HG02763 (cell line): Measurements from ENCODE around the gene KPNB1.
A peak's percentile ranks its signal among the peaks of the same experiment; 100 is the strongest.

ENCODE experiments used
- ATAC-seq: cut with Tn5 transposase; IDR thresholded peaks from one replicate; pipeline ENCODE4 v1.9.1; 2021; ENCODE audit warnings: mild to moderate bottlenecking, moderate library complexity; ENCODE audit not compliant: unreplicated experiment

Gene KPNB1

DNA sequence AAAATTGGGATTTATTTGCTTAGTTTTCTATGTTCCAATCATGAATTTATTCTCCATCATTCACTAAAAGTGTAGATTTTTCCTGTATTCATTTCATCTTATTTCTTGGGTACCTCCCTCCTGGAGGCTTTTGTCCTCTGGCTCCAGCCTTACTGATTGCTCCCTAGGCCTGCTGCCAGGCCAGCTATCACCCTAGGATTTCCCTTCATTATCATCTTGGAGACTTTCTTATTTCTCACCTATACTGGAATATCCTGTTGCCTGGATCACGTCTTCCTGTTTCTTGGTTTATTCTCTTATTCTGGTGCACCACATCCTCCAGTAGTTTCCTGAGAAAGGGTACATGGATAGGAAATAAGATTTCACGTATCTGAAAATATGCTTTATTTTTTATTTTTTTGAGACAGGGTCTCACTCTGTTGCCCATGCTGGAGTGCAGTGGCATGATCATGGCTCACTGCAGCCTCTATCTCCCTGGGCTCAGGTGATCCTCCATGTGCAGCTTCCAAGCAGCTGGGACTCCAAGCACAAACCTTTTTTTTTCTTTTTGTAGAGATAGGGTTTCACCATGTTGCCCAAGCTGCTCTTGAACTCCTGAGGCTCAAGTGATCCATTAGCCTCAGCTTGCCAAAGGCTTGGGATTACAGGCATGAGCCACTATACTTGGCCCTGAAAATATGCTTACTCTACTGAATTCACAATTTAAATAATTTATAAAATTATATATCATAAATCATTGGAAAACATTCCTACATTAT, 13.3 kb upstream of the KPNB1 start:
- ATAC-seq = no peak

GRCh38 chr17:47638903-47639302, 10.8 kb upstream of the KPNB1 start:
- no peak for ATAC-seq

GRCh38 chr17:47640076-47640475, 9.6 kb upstream of the KPNB1 start:
- no peak for ATAC-seq

DNA sequence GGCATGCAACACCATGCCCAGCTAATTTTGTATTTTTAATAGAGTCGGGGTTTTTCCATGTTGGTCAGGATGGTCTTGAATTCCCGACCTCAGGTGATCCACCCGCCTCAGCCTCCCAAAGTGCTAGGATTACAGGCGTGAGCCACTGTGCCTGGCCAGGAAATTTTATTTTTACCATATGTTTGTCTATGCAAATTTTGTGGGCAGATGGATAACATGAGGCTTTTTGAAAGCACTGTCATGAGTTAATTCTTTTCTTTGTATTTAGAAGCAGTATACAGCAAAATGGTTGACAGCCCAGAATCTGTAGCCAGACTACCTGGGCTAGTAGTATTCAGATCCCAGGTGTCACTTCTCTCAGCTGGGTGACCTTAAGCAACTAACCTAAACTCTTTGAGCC, 8.5 kb upstream of the KPNB1 start:
- ATAC-seq = no peak

DNA sequence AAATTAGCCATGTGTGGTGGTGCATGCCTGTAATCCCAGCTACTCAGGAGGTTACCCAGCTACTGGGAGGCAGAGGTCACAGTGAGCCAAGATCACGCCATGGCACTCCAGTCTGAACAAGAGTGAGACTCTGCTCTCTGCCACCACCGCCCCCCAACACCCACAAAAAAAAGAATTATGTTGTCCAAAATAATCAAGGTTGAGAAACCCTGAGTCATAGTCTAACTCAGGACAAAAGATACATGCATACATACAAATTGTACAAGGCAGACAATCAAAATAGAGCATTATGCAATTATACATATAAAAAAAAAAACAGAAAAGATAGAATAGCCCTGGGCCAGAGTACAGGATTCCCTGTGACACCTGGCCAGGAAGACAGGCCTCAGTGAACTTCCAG, 6.6 kb upstream of the KPNB1 start:
- ATAC-seq = no peak

DNA sequence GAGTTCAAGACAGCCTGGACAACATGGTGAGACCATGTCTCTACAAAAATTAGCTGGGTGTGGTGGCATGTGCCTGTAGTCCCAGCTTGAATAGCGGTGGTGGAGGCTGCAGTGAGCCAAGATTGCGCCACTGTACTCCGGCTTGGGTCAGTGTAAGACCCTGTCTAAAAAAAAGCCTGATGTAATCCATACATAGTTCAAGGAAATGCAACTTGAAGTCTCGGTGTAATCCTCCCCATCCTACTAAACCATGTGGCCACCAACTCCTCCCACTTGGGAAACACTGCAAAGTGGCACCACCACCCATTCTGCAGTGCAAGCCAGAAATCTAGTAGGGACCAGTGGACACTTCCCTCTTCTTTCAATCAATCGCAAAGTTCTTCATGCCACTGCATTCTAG, 5.4 kb upstream of the KPNB1 start:
- ATAC-seq = no peak

- peak; percentile 1 for ATAC-seq
These were observed 329 bp downstream of the KPNB1 start for GRCh38 chr17:47649972-47650524.

GRCh38 chr17:47650525-47651522, 1.1 kb downstream of the KPNB1 start:
- ATAC-seq = peak; percentile 62

DNA sequence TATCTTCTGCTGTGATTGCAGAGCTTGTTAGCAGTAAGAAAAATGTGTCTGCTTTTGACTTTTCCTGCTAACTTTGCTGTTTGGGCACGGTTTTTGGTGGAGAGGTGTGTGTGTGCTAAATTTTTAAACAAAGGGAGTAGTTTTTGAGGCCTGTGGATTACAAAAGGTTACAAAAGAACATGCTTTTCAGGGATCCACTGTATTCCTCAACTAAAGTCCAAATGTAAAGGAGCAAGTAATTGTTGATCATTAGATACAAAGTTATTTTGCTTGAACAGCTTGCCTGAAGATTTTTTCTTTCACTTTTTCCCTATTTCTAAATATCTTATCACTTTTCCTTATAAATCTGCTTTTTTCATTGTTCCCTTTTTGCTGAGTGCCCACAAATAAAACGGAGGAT, 2.0 kb downstream of the KPNB1 start:
- ATAC-seq = no peak

- ATAC-seq = no peak
These were observed 2.9 kb downstream of the KPNB1 start for GRCh38 chr17:47652570-47652969.

- no peak for ATAC-seq
These were observed 3.7 kb downstream of the KPNB1 start for GRCh38 chr17:47653442-47653841.

- no peak for ATAC-seq
These were observed 5.3 kb downstream of the KPNB1 start for GRCh38 chr17:47654991-47655390.

DNA sequence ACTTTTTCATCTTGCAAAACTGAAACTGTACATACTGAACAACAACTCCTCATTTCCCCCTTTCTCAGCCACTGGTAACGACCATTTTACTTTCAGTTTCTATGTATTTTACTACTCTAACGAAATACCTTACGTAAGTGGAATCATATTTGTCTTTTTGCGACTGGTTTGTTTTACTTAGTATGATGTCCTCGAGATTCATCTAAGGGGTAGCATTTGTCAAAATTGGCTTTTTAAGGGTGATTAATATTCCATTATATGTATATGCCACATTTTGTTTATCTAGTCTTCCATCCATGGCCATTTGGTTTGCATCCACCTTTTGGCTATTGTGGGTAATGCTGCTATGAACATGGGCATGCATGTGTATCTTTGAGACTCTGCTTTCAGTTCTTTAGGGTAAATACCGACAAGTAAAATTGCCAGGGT, 10.4 kb downstream of the KPNB1 start:
- peak; percentile 47 for ATAC-seq

GRCh38 chr17:47663912-47664623, 14.3 kb downstream of the KPNB1 start:
- no peak for ATAC-seq

GRCh38 chr17:47664624-47664941, 14.9 kb downstream of the KPNB1 start:
- ATAC-seq = no peak

GRCh38 chr17:47665655-47666054, 15.9 kb downstream of the KPNB1 start:
- no peak for ATAC-seq

- no peak for ATAC-seq
These were observed 19.4 kb downstream of the KPNB1 start for GRCh38 chr17:47669081-47669480.

GRCh38 chr17:47670064-47670463, 20.3 kb downstream of the KPNB1 start:
- no peak for ATAC-seq

DNA sequence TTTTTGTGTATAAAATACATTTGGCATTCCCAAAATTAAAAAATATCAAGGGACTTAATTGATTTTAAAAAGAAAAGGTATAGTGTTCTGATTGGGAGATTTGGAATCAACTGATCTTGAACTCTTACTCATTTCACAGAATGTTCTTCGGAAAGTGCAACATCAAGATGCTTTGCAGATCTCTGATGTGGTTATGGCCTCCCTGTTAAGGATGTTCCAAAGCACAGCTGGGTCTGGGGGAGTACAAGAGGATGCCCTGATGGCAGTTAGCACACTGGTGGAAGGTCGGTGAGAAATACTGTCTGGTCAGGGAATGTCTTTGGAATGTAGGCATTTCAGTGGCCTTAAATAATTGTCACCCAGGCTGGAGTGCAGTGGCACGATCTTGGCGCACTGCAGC, 24.8 kb downstream of the KPNB1 start:
- ATAC-seq = no peak

DNA sequence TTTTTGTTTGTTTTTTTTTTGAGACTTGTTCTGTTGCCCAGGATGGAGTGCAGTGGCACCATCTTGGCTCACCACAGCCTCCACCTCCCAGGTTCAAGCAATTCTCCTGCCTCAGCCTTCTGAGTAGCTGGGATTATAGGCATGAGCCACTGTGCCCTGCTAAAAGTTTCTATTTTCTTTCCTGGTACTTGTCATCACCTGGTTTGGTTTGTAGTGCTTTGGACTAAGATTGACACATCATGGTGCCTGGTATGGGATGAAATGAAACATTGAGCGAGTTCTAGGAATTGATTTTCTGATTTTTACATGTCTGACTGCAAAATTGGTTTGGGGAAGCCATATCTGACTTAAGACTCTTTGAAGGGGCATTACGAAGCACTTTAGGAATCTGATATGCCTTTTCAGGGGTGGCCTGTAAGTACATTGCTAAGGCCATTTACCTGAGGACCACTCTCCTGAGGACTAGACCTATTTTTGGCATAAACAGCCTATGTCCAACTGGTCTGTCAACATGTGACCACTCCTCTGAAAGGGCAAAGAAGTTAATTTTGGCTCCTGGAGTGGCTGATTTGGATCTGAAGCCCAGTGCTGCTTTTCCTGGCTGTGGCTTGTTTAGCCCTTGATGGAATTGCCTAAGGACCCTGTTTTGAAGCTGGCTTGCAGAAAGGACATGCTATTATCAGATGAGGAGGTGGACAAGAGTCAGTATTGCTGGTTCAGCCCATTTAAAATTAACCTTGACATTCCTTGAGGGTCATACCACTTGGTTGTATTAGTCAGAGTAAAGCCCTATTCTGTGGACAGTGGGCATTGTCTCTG, 25.9 kb downstream of the KPNB1 start:
- ATAC-seq = no peak

- no peak for ATAC-seq
These were observed 26.4 kb downstream of the KPNB1 start for GRCh38 chr17:47676199-47676472.
